GM12865 (cell line): Measurements from ENCODE around the gene CEP128.
A peak's percentile ranks its signal among the peaks of the same experiment; 100 is the strongest.

Experiments
- DNase-seq: peaks from one replicate; pipeline ENCODE4 v3.0.0; 2010; ENCODE audit warnings: low read depth
- H3K4me3 ChIP-seq: 2 replicates; pipeline ENCODE4 v1.5.1; 2011; ENCODE audit warnings: mild to moderate bottlenecking, low read depth, low read length, control low read depth
- CTCF ChIP-seq: IDR thresholded peaks from 2 replicates; pipeline ENCODE4 v1.5.1; 2011; ENCODE audit warnings: low read length, control low read depth, low read depth, inconsistent platforms; ENCODE audit not compliant: insufficient read depth; ENCODE audit errors: missing control alignments

The CEP128 gene

GRCh38 chr14:80705241-80705980 lies 236.1 kb downstream of the CEP128 start:
- no peak overlapping the region for H3K4me3 ChIP-seq
- no peak for TF ChIP-seq CTCF
- no peak for DNase-seq

GRCh38 chr14:80700601-80701000 lies 240.9 kb downstream of the CEP128 start:
- no peak for TF ChIP-seq CTCF
- no peak for DNase-seq
- H3K4me3 ChIP-seq = no peak overlapping the region

GRCh38 chr14:80699861-80700260 lies 241.7 kb downstream of the CEP128 start:
- no peak for TF ChIP-seq CTCF
- DNase-seq = peak; percentile 7
- no peak overlapping the region for H3K4me3 ChIP-seq

- DNase-seq = no peak
- no peak for TF ChIP-seq CTCF
- H3K4me3 ChIP-seq = no peak overlapping the region
Measured at GRCh38 chr14:80698974-80699373, 242.6 kb downstream of the CEP128 start.

- H3K4me3 ChIP-seq = no peak overlapping the region
- TF ChIP-seq CTCF = no peak
- peak; percentile 50 for DNase-seq
Measured at GRCh38 chr14:80695869-80696268, 245.7 kb downstream of the CEP128 start.

GRCh38 chr14:80692903-80693302 lies 248.6 kb downstream of the CEP128 start:
- no peak for DNase-seq
- no peak for TF ChIP-seq CTCF
- no peak overlapping the region for H3K4me3 ChIP-seq

- DNase-seq = no peak
Measured at GRCh38 chr14:80681651-80682050, 259.9 kb downstream of the CEP128 start.

More at GRCh38 chr14:80681651-80682050, 259.9 kb downstream of the CEP128 start:
- no peak for TF ChIP-seq CTCF
- H3K4me3 ChIP-seq = no peak overlapping the region
